Hepatocyte (in vitro differentiated cells): ENCODE measurements around the gene OSBPL10. TPM values are rescaled to one million over a fixed set of nuclear protein-coding genes. Genes with fewer than 3 reads are reported as not detected.
"Not testable (repeated sequence)": the region's sequence is repeated elsewhere in the genome, so short reads cannot be mapped to it uniquely, and the experiment has no call there.

Experiments used
- DNase-seq: peaks from one replicate; pipeline ENCODE4 v3.0.0-alpha.2; 2016; ENCODE audit warnings: low spot score
- H2AFZ ChIP-seq: fragments of 200-600 bp; sonication (generic); 2 replicates; pipeline ENCODE4 v1.6.0; 2016; ENCODE audit warnings: antibody characterized with exemption, mild to moderate bottlenecking
- H3K27ac ChIP-seq: fragments of 200-600 bp; sonication (generic); 2 replicates; pipeline ENCODE4 v1.5.1; 2016; ENCODE audit warnings: mild to moderate bottlenecking
- H3K27me3 ChIP-seq: fragments of 200-600 bp; sonication (generic); 2 replicates; pipeline ENCODE4 v1.6.1; 2016
- H3K36me3 ChIP-seq: fragments of 200-600 bp; sonication (generic); replicated peaks from 2 replicates; pipeline ENCODE4 v1.5.1; 2016; ENCODE audit warnings: low read depth; ENCODE audit not compliant: insufficient read depth
- H3K4me1 ChIP-seq: fragments of 200-600 bp; sonication (generic); 2 replicates; pipeline ENCODE4 v1.5.1; 2016; ENCODE audit warnings: mild to moderate bottlenecking, moderate library complexity; ENCODE audit not compliant: insufficient read depth
- H3K4me2 ChIP-seq: fragments of 200-600 bp; sonication (generic); 2 replicates; pipeline ENCODE4 v1.6.0; 2016
- H3K4me3 ChIP-seq: fragments of 200-600 bp; sonication (generic); 2 replicates; pipeline ENCODE4 v1.5.1; 2016; ENCODE audit warnings: mild to moderate bottlenecking
- H3K79me2 ChIP-seq: fragments of 200-600 bp; sonication (generic); 2 replicates; pipeline ENCODE4 v1.6.0; 2017; ENCODE audit warnings: mild to moderate bottlenecking
- H3K9me2 ChIP-seq: fragments of 200-600 bp; sonication (generic); replicated peaks from 2 replicates; pipeline ENCODE4 v1.6.0; 2017; ENCODE audit warnings: mild to moderate bottlenecking; ENCODE audit not compliant: insufficient read depth
- H3K9me3 ChIP-seq: fragments of 200-600 bp; sonication (generic); 2 replicates; pipeline ENCODE4 v1.5.1; 2016; ENCODE audit warnings: low read depth, mild to moderate bottlenecking
- H4K20me1 ChIP-seq: fragments of 200-600 bp; sonication (generic); 2 replicates; pipeline ENCODE4 v1.6.0; 2016; ENCODE audit warnings: mild to moderate bottlenecking; ENCODE audit not compliant: insufficient read depth, poor library complexity, severe bottlenecking
- CTCF ChIP-seq: fragments of 200-600 bp; sonication (generic); IDR thresholded peaks from 2 replicates; pipeline ENCODE4 v1.5.1; 2016; ENCODE audit warnings: antibody characterized with exemption, mild to moderate bottlenecking; ENCODE audit not compliant: poor library complexity
- EZH2 ChIP-seq: fragments of 200-600 bp; sonication (generic); IDR thresholded peaks from 2 replicates; pipeline ENCODE4 v1.6.1; 2016; ENCODE audit warnings: antibody characterized with exemption, mild to moderate bottlenecking, borderline replicate concordance
- EZH2phosphoT487 ChIP-seq: fragments of 200-600 bp; sonication (generic); IDR thresholded peaks from one replicate; pipeline ENCODE4 v1.6.1; 2018; ENCODE audit warnings: antibody characterized with exemption, mild to moderate bottlenecking, low read depth, moderate library complexity; ENCODE audit not compliant: unreplicated experiment, severe bottlenecking
- WGBS: methylation state at CpG from one replicate; pipeline ENCODE4 v1.1.6; 2016; ENCODE audit warnings: low lambda C conversion rate; ENCODE audit errors: missing lambda C conversion rate; 5-methylcytosine and 5-hydroxymethylcytosine counted together
- polyA plus RNA-seq: library from polyadenylated mRNA; unstranded; fragments of >200 nt; fragmentation: Nextera tagmentation; extraction: Ambion mirVana; gene quantifications from 2 replicates; pipeline ENCODE4 v1.2.1, GENCODE V29; 2016
- total RNA-seq: library from RNA; depleted of rRNA; stranded (reverse); fragments of >200 nt; gene quantifications from 2 replicates; pipeline ENCODE4 v1.2.3, GENCODE V29; 2014

OSBPL10 gene
- total and polyA plus RNA-seq, 2 experiments from 2014 or later: 18.2 to 32.8 TPM

- H4K20me1 ChIP-seq: no peaks in the 10 kb centered on the region
- WGBS: 87% methylated on average over 3 of the region's 3 CpGs
- no peak overlapping the region for H3K4me3 ChIP-seq
- DNase-seq: no peak
- TF ChIP-seq CTCF (no peak), EZH2 (no peak), EZH2phosphoT487 (no peak)
- H3K9me3 ChIP-seq: no peaks in the 10 kb centered on the region
- no peaks in the 10 kb centered on the region for H3K79me2 ChIP-seq
- H3K36me3 ChIP-seq: no peaks in the 10 kb centered on the region
- no peaks in the 10 kb centered on the region for H3K9me2 ChIP-seq
- no peak overlapping the region for H3K4me2 ChIP-seq
- no peaks in the 10 kb centered on the region for H3K4me1 ChIP-seq
- no peaks in the 10 kb centered on the region for H3K27me3 ChIP-seq
- H3K27ac ChIP-seq: no peak overlapping the region
- H2AFZ ChIP-seq: no peak overlapping the region
Measured at GRCh38 chr3:31690771-31691170, 290.3 kb downstream of the OSBPL10 start.

- over 99% methylated on average over 4 of the region's 4 CpGs for WGBS
- H3K4me2 ChIP-seq, H4K20me1 ChIP-seq, H3K4me1 ChIP-seq, H3K79me2 ChIP-seq, H3K36me3 ChIP-seq, H3K27ac ChIP-seq, H3K4me3 ChIP-seq, H3K9me3 ChIP-seq, H2AFZ ChIP-seq, H3K27me3 ChIP-seq, DNase-seq, H3K9me2 ChIP-seq: not testable (repeated sequence)
Measured at GRCh38 chr3:31689523-31689922, 291.5 kb downstream of the OSBPL10 start.

- H4K20me1 ChIP-seq: no peaks in the 10 kb centered on the region
- no peaks in the 10 kb centered on the region for H3K27me3 ChIP-seq
- no peak overlapping the region for H3K4me2 ChIP-seq
- H3K79me2 ChIP-seq: no peaks in the 10 kb centered on the region
- H3K4me1 ChIP-seq: no peaks in the 10 kb centered on the region
- no peak overlapping the region for H3K27ac ChIP-seq
- DNase-seq: no peak
- H3K36me3 ChIP-seq: no peaks in the 10 kb centered on the region
- H3K9me2 ChIP-seq: no peaks in the 10 kb centered on the region
- WGBS: 96% methylated on average over 1 of the region's 1 CpG
- no peaks in the 10 kb centered on the region for H3K9me3 ChIP-seq
- TF ChIP-seq EZH2phosphoT487 (no peak), EZH2 (no peak), CTCF (no peak)
- H3K4me3 ChIP-seq: no peak overlapping the region
- no peak overlapping the region for H2AFZ ChIP-seq
Measured at GRCh38 chr3:31688984-31689383, 292.1 kb downstream of the OSBPL10 start.

- Histone ChIP-seq H3K9me3 (no peaks in the 10 kb centered on the region), H3K4me1 (no peaks in the 10 kb centered on the region), H3K4me3 (no peak overlapping the region), H3K27me3 (no peaks in the 10 kb centered on the region), H2AFZ (no peak overlapping the region), H4K20me1 (no peaks in the 10 kb centered on the region), H3K9me2 (no peaks in the 10 kb centered on the region), H3K36me3 (no peaks in the 10 kb centered on the region), H3K79me2 (no peaks in the 10 kb centered on the region), H3K4me2 (no peak overlapping the region), H3K27ac (no peak overlapping the region)
- TF ChIP-seq CTCF: no peak
- no peak for TF ChIP-seq EZH2
- TF ChIP-seq EZH2phosphoT487: no peak
- DNase-seq: no peak
- WGBS: 84% methylated on average over 6 of the region's 6 CpGs
Measured at GRCh38 chr3:31687020-31687802, 293.9 kb downstream of the OSBPL10 start.
